IMR-90 (cell line): ENCODE data around the gene ERRFI1. TPM values are rescaled to one million over a fixed set of nuclear protein-coding genes. Genes with fewer than 3 reads are reported as not detected.

Source experiments
- ATAC-seq: fragments of 200-7000 bp; cut with Tn5 transposase; 2 replicates; pipeline ENCODE4 v1.9.1; 2020; ENCODE audit warnings: low read depth, mild to moderate bottlenecking, moderate library complexity
- BruUV-seq: library from RNA; stranded (reverse); fragments of 400-500 nt; replicated peaks from 2 replicates; lab custom pipeline; 2021; lab: Mats Ljungman, UMichigan
- CTCF ChIA-PET: fragments of 300-600 bp; formaldehyde crosslinking; extraction: SDS; loops from one replicate; lab custom pipeline; 2021; ENCODE audit warnings: antibody characterized with exemption; lab: Yijun Ruan, JAX
- POLR2A ChIA-PET: fragments of 300-600 bp; sonication (Branson Sonifier 250); formaldehyde crosslinking; loops from one replicate; lab custom pipeline; 2022; ENCODE audit warnings: antibody characterized with exemption; ENCODE audit not compliant: unreplicated experiment; lab: Charles Lee
- DNase-seq: peaks from one replicate; pipeline ENCODE4 v3.0.0; 2013
- H2AFZ ChIP-seq: replicated peaks from 2 replicates; pipeline ENCODE3; 2013; ENCODE audit warnings: low read length, mild to moderate bottlenecking; ENCODE audit not compliant: poor library complexity
- H2AK5ac ChIP-seq: 2 replicates; pipeline ENCODE4 v1.6.1; 2013; ENCODE audit warnings: low read depth, low read length, inconsistent platforms
- H2AK9ac ChIP-seq: replicated peaks from 2 replicates; pipeline ENCODE3; 2013; ENCODE audit warnings: mild to moderate bottlenecking, low read depth, low read length, moderate library complexity; ENCODE audit not compliant: poor library complexity
- H2BK120ac ChIP-seq: 2 replicates; pipeline ENCODE4 v1.6.1; 2013; ENCODE audit warnings: low read depth, low read length, inconsistent platforms
- H2BK15ac ChIP-seq: 3 replicates; pipeline ENCODE4 v1.6.1; 2013; ENCODE audit warnings: low read depth, low read length, inconsistent platforms
- H2BK20ac ChIP-seq: 2 replicates; pipeline ENCODE4 v1.6.1; 2013; ENCODE audit warnings: low read depth, mild to moderate bottlenecking, inconsistent platforms, low read length, moderate library complexity
- H2BK5ac ChIP-seq: 2 replicates; pipeline ENCODE4 v1.6.1; 2013; ENCODE audit warnings: mild to moderate bottlenecking, low read depth, low read length, inconsistent platforms; ENCODE audit not compliant: poor library complexity, severe bottlenecking
- H3K14ac ChIP-seq: replicated peaks from 2 replicates; pipeline ENCODE4 v1.6.1; 2013; ENCODE audit warnings: low read depth, low read length, inconsistent platforms
- H3K18ac ChIP-seq: 2 replicates; pipeline ENCODE4 v1.6.1; 2013; ENCODE audit warnings: low read depth, low read length, control low read depth
- H3K23ac ChIP-seq: 2 replicates; pipeline ENCODE4 v1.6.1; 2013; ENCODE audit warnings: low read depth, low read length, inconsistent platforms
- H3K27ac ChIP-seq: 2 replicates; pipeline ENCODE4 v1.5.1; 2013; ENCODE audit warnings: mild to moderate bottlenecking, control low read depth, low read length; ENCODE audit not compliant: insufficient read depth
- H3K27me3 ChIP-seq: 2 replicates; pipeline ENCODE4 v1.6.1; 2013; ENCODE audit warnings: low read length; ENCODE audit not compliant: control insufficient read depth, insufficient read depth
- H3K36me3 ChIP-seq: 2 replicates; pipeline ENCODE4 v1.6.1; 2013; ENCODE audit warnings: low read length, mixed read lengths; ENCODE audit not compliant: control insufficient read depth, insufficient read depth
- H3K4ac ChIP-seq: 2 replicates; pipeline ENCODE4 v1.6.1; 2013; ENCODE audit warnings: low read depth, low read length, inconsistent platforms
- H3K4me1 ChIP-seq: 2 replicates; pipeline ENCODE4 v1.6.1; 2013; ENCODE audit warnings: low read length, mixed read lengths; ENCODE audit not compliant: control insufficient read depth, insufficient read depth
- H3K4me2 ChIP-seq: 2 replicates; pipeline ENCODE4 v1.6.1; 2013; ENCODE audit warnings: low read depth, mild to moderate bottlenecking, control low read depth, low read length, moderate library complexity
- H3K4me3 ChIP-seq: 2 replicates; pipeline ENCODE4 v1.5.1; 2013; ENCODE audit warnings: low read depth, mild to moderate bottlenecking, control low read depth, low read length, moderate library complexity; ENCODE audit not compliant: insufficient read depth
- H3K56ac ChIP-seq: 2 replicates; pipeline ENCODE4 v1.6.1; 2013; ENCODE audit warnings: low read length, inconsistent platforms; ENCODE audit not compliant: insufficient read depth; ENCODE audit errors: extremely low read depth
- H3K79me1 ChIP-seq, 2 experiments: 2 replicates each; pipeline ENCODE4 v1.6.1; 2013; ENCODE audit warnings: low read length in 2 of 2, inconsistent platforms in 1 of 2, low read depth in 1 of 2
- H3K9ac ChIP-seq: 2 replicates; pipeline ENCODE4 v1.6.1; 2013; ENCODE audit warnings: low read depth, low read length, control low read depth
- H3K9me1 ChIP-seq: 2 replicates; pipeline ENCODE4 v1.6.1; 2013; ENCODE audit warnings: low read length, inconsistent platforms; ENCODE audit not compliant: insufficient read depth
- H3K9me3 ChIP-seq: 2 replicates; pipeline ENCODE4 v1.6.1; 2013; ENCODE audit warnings: low read length; ENCODE audit not compliant: control insufficient read depth, insufficient read depth
- H4K20me1 ChIP-seq: 2 replicates; pipeline ENCODE4 v1.6.1; 2013; ENCODE audit warnings: low read length, inconsistent platforms; ENCODE audit not compliant: insufficient read depth
- H4K5ac ChIP-seq: 2 replicates; pipeline ENCODE4 v1.6.1; 2013; ENCODE audit warnings: mild to moderate bottlenecking, low read depth, low read length, control low read depth
- H4K8ac ChIP-seq, 2 experiments: 2 replicates each; pipeline ENCODE4 v1.6.1; 2013; ENCODE audit warnings: low read depth in 2 of 2, low read length in 2 of 2, control low read depth in 1 of 2, inconsistent platforms in 1 of 2
- H4K91ac ChIP-seq: 2 replicates; pipeline ENCODE4 v1.6.1; 2013; ENCODE audit warnings: low read depth, low read length, inconsistent platforms; ENCODE audit not compliant: insufficient read depth
- BHLHE40 ChIP-seq: fragments of 150-350 bp; IDR thresholded peaks from 2 replicates; pipeline ENCODE4 v1.6.1; 2016; ENCODE audit warnings: mild to moderate bottlenecking, low read depth, low read length
- CTCF ChIP-seq: conservative IDR thresholded peaks from 2 replicates; pipeline ENCODE4 v1.5.1; 2012; ENCODE audit warnings: mild to moderate bottlenecking, low read depth, low read length, improper control_type of control experiment
- ELK1 ChIP-seq: fragments of 150-350 bp; IDR thresholded peaks from 2 replicates; pipeline ENCODE4 v1.6.1; 2016; ENCODE audit warnings: low read depth, mild to moderate bottlenecking, low read length, moderate library complexity, borderline replicate concordance
- MAFK ChIP-seq: IDR thresholded peaks from 2 replicates; pipeline ENCODE4 v1.6.1; 2012; ENCODE audit warnings: low read depth, low read length, improper control_type of control experiment
- MXI1 ChIP-seq: IDR thresholded peaks from 2 replicates; pipeline ENCODE4 v1.6.1; 2012; ENCODE audit warnings: low read depth, mild to moderate bottlenecking, low read length, moderate library complexity, borderline replicate concordance
- NFE2L2 ChIP-seq: fragments of 150-350 bp; IDR thresholded peaks from 2 replicates; pipeline ENCODE4 v1.6.1; 2016; ENCODE audit warnings: low read depth, mild to moderate bottlenecking, low read length
- RAD21 ChIP-seq: IDR thresholded peaks from 2 replicates; pipeline ENCODE4 v1.6.1; 2012; ENCODE audit warnings: low read length, improper control_type of control experiment
- RCOR1 ChIP-seq: IDR thresholded peaks from 2 replicates; pipeline ENCODE4 v1.6.1; 2012; ENCODE audit warnings: mild to moderate bottlenecking, low read length, improper control_type of control experiment; ENCODE audit not compliant: insufficient replicate concordance
- RFX5 ChIP-seq: IDR thresholded peaks from 2 replicates; pipeline ENCODE4 v1.8.0; 2012; ENCODE audit warnings: low read depth, mild to moderate bottlenecking, low read length, moderate library complexity
- SMC3 ChIP-seq: fragments of 150-350 bp; IDR thresholded peaks from 2 replicates; pipeline ENCODE4 v1.6.1; 2016; ENCODE audit warnings: low read depth, mild to moderate bottlenecking, antibody characterized with exemption, low read length, moderate library complexity
- WGBS, 2 experiments: methylation state at CpG; one replicate each; pipeline versions ENCODE4 v1.1.5 to v1.1.7; 2013; ENCODE audit warnings: missing lambda C conversion rate in 2 of 2; ENCODE audit not compliant: insufficient read length in 1 of 2; ENCODE audit errors: extremely low coverage in 2 of 2; 5-methylcytosine and 5-hydroxymethylcytosine counted together
- dilution Hi-C: fragments of 300-500 bp; cut with HindIII; formaldehyde crosslinking; loops from one replicate; pipeline ENCODE4 v1.14.3; 2018; ENCODE audit warnings: low sequenced_read_pairs; ENCODE audit not compliant: unreplicated experiment
- in situ Hi-C: fragments of 300-500 bp; cut with MboI; formaldehyde crosslinking; loops from 3 replicates; pipeline ENCODE4 v1.14.3; 2019; ENCODE audit warnings: low sequenced_read_pairs, inconsistent platforms, mixed read lengths
- intact Hi-C: fragments of 100-400 bp; cut with micrococcal nuclease; formaldehyde crosslinking; loops from 2 replicates; pipeline ENCODE4 v1.10.0; 2022
- polyA plus RNA-seq, 3 experiments: library from polyadenylated mRNA; depleted of rRNA; stranded (reverse); fragments of >200 nt; gene quantifications; 2 replicates each; pipeline ENCODE4 v1.2.3, GENCODE V29; 2012; ENCODE audit warnings: low replicate concordance in 1 of 3
- total RNA-seq: library from RNA; depleted of rRNA; stranded (reverse); fragments of >200 nt; gene quantifications from 2 replicates; pipeline ENCODE4 v1.2.3, GENCODE V29; 2012
- TF ChIP-seq, protein P1 (sequence below): fragments of 150-350 bp; IDR thresholded peaks from 2 replicates; pipeline ENCODE4 v1.6.1; 2017; ENCODE audit warnings: mild to moderate bottlenecking, antibody characterized with exemption, low read length, low read depth

ERRFI1 gene
- total and polyA plus RNA-seq, 2 of the 4 experiments (the other 2 are of a cell fraction), result 101 to 145 TPM

- no peak for TF ChIP-seq SMC3
- TF ChIP-seq MAFK, result peak; percentile 73
- TF ChIP-seq RAD21, result no peak
These were observed 32.3 kb downstream of the ERRFI1 start (continued) for GRCh38 chr1:7993593-7994479.

DNA sequence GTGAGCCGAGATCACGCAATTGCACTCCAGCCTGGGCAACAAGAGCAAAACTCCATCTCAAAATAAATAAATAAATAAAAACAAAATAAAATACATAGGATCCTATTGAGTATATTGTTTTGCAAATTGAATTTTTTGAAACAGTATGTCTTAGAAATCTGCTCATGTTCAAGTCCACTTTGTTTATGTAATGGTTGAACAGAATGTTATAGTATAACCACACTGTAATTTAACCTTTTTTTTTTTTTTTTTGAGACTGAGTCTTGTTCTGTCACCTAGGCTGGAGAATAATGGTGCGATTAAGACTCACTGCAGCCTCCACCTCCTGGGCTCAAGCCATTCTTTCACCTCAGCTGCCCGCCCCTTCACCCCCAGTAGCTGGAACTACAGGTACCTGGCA is 33.2 kb downstream of the ERRFI1 start:
- peaks cover 9% of the 10 kb centered on the region for H3K4me1 ChIP-seq
- H3K14ac ChIP-seq, result 0 out of 2 replicates have a peak overlapping the region, but pooled peaks have one; percentile 31
- no peaks in the 10 kb centered on the region for H4K20me1 ChIP-seq
- DNase-seq (peak; percentile 62), ATAC-seq (no peak)
- BruUV-seq, result no TSS peak
- no peak overlapping the region; a peak in 1 of 4 replicates for H4K8ac ChIP-seq
- no peaks in the 10 kb centered on the region for H3K36me3 ChIP-seq
- peak overlapping the region; percentile 36; the same call in 1 of the 2 replicates for H3K4ac ChIP-seq
- peak overlapping the region; percentile 39; the same call in 1 of the 2 replicates for H2BK120ac ChIP-seq
- H3K79me1 ChIP-seq, result peaks cover 0 to 8% of the 10 kb centered on the region in 2 experiments; a peak in 2 of 4 replicates
- no peak overlapping the region for H3K23ac ChIP-seq
- no peak overlapping the region for H3K9ac ChIP-seq
- H2AFZ ChIP-seq, result no peak overlapping the region
- intact Hi-C loops (no loop called here), dilution Hi-C loops (no loop called here), in situ Hi-C loops (loop anchor here (25.0 kb wide), 3 partner anchors 569 to 869 kb away; no protein-coding TSS in a partner anchor)
- H2AK9ac ChIP-seq, result no peak overlapping the region
- WGBS, 2 experiments, result no CpG with 5 or more reads among the region's 4 CpGs
- no peak overlapping the region for H4K91ac ChIP-seq
- H3K56ac ChIP-seq, result no peak overlapping the region
- CTCF ChIA-PET, result no interaction called here
- no peaks in the 10 kb centered on the region for H3K9me3 ChIP-seq
- H4K5ac ChIP-seq, result no peak overlapping the region
- H3K9me1 ChIP-seq, result peaks cover 4% of the 10 kb centered on the region
- no peaks in the 10 kb centered on the region for H3K27me3 ChIP-seq
- H2AK5ac ChIP-seq, result peak overlapping the region; percentile 79; the same call in 1 of the 2 replicates
- H3K27ac ChIP-seq, result no peak overlapping the region
- H3K4me2 ChIP-seq, result no peak overlapping the region
- no peak overlapping the region for H3K18ac ChIP-seq
- no peak overlapping the region for H2BK20ac ChIP-seq
- no peak overlapping the region for H3K4me3 ChIP-seq
- POLR2A ChIA-PET, result no interaction called here
- no peak overlapping the region; the same call in 2 of the 3 replicates for H2BK15ac ChIP-seq
- H2BK5ac ChIP-seq, result peak overlapping the region; percentile 5
- TF ChIP-seq MAFK, result no peak
- no peak for TF ChIP-seq NFE2L2
- no peak for TF ChIP-seq BHLHE40
- TF ChIP-seq, protein P1, sequence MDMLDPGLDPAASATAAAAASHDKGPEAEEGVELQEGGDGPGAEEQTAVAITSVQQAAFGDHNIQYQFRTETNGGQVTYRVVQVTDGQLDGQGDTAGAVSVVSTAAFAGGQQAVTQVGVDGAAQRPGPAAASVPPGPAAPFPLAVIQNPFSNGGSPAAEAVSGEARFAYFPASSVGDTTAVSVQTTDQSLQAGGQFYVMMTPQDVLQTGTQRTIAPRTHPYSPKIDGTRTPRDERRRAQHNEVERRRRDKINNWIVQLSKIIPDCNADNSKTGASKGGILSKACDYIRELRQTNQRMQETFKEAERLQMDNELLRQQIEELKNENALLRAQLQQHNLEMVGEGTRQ, result no peak
- TF ChIP-seq ELK1, result no peak
- TF ChIP-seq RAD21, result no peak
- no peak for TF ChIP-seq RFX5
- no peak for TF ChIP-seq RCOR1
- no peak for TF ChIP-seq MXI1
- no peak for TF ChIP-seq CTCF
